SH-SY5Y (cell line): Measurements from ENCODE around the gene JAM2.

ENCODE experiments used
- GATA2 ChIP-seq: IDR thresholded peaks from 2 replicates; pipeline ENCODE4 v1.6.1; 2011; ENCODE audit warnings: mild to moderate bottlenecking, low read depth, low read length
- GATA3 ChIP-seq: IDR thresholded peaks from 2 replicates; pipeline ENCODE4 v1.6.1; 2011; ENCODE audit warnings: low read depth, mild to moderate bottlenecking, low read length, moderate library complexity

JAM2 gene

DNA sequence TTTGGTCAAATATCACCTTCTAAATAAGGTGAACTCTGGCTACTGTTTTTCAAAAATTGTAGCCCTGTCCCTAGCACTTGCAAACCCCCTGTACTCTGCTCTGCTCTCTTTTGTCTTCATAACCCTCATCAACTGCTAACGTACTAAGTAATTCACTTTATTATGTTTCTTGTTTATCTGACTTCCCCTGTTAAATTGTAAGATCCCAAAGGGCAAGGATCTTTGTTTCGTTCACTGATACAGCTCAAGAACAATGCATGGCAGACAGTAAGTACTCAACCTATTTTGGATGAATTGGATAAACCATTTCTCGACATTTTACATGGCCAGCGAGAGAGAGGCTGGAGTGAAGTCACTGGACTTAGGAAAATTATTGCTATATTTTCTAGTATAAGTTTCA is 48.7 kb downstream of the JAM2 start:
- no peak for TF ChIP-seq GATA3
- TF ChIP-seq GATA2 = no peak

DNA sequence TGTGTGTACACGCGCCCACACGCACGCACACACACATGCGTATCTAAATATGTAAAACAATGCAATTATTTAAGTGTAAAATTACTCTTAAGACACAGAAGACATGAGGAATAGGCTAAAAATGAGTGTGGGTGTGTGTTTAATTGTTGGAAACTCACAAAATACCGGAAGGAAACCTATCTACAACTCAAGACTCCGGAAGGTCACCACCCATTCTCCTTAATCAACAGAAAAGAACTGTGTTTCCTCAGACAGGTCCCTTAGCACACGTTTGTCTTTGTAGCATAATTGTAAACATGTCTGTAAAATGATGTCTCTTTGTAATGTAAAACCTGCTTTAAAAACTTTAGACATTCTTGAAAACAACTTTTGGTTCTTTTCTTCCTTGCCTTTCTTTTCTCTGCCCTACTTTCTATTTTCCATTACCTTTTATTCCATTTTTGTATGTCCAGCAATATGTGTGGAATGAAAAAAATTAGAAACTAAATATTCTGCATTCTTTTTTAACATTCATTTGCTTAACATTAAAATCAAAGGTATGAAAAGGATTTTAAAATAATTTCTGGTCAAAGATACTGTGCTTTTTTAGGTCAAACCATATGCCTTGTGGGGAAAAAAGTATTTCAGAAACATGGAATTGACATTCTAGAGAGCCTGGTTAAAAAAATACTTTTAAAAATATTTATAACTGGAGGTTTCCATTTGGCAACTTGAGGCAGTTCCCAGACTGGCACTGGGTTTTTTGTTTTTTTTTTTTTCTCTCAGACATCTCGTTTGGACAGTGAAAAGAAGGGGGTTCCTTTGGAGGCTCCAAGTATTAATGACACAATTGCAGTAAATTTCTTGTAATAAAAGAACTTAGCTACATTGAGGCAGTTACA is 49.5 kb downstream of the JAM2 start:
- TF ChIP-seq GATA2 = no peak
- TF ChIP-seq GATA3 = no peak

DNA sequence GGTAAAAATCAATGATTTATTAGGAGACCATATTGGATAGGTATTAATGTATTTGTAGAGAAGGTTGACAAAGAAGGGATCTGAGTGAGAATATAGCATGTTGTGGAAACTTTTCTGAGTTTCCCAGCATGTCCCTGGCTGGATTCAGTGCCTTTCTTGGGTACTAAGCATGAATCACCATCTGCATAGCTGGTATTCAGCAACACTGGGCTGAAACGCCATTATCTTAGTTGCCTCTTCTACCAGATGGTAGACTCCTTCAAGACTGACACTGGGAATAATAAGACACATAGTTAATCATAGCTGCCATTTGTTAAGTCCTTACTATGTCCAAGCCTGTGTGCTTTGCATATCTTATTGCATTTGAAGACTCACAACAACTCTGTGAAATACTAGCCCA is 50.2 kb downstream of the JAM2 start:
- no peak for TF ChIP-seq GATA3
- no peak for TF ChIP-seq GATA2

DNA sequence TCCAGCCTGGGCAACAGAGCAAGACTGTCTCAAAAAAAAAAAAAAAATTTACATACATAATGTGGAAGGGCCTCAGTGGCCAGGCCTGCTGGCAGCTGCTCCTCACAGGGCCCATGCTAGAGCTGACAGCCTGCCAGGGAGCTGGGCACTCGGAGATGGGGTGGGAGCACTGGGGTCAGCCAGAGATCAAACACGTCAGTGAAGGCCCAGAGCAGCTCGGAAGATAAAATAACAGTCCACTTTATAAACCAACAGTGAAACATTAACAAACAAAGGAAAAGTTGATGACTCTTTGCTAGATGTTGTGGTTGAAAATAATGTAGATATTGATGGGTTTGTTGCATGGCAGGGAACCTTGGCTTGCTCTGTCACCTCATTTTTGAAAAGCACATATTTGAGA is 52.9 kb downstream of the JAM2 start:
- no peak for TF ChIP-seq GATA3
- no peak for TF ChIP-seq GATA2

- TF ChIP-seq GATA2 (no peak), GATA3 (no peak)
Observed at GRCh38 chr21:25700741-25701140, 61.7 kb downstream of the JAM2 start.

GRCh38 chr21:25701529-25701928 is 62.5 kb downstream of the JAM2 start:
- no peak for TF ChIP-seq GATA2
- no peak for TF ChIP-seq GATA3

- TF ChIP-seq GATA3 (no peak), GATA2 (no peak)
Observed at GRCh38 chr21:25708467-25709065, 69.5 kb downstream of the JAM2 start.

GRCh38 chr21:25709684-25710265 is 70.7 kb downstream of the JAM2 start:
- TF ChIP-seq GATA3 (no peak), GATA2 (no peak)

DNA sequence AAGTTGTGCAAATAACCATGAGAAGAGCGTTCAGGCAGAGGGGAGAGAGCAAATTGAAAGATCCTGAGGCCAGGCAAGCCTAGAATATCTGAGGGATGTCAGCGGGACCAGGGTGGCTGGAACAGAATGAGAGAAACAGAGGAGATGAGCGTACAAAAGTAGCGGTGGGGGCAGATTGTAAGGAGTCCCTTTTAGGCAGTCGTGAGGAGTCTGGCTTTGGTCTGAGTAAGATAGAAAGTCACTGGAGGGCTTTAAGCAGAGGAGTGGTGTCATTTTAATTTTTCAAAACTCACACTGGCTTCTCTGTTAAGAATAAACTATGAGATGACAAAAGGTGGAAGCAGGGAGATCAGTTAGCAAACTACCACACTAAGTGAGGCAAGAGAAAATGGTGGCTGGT is 71.5 kb downstream of the JAM2 start:
- TF ChIP-seq GATA3 (no peak), GATA2 (no peak)

DNA sequence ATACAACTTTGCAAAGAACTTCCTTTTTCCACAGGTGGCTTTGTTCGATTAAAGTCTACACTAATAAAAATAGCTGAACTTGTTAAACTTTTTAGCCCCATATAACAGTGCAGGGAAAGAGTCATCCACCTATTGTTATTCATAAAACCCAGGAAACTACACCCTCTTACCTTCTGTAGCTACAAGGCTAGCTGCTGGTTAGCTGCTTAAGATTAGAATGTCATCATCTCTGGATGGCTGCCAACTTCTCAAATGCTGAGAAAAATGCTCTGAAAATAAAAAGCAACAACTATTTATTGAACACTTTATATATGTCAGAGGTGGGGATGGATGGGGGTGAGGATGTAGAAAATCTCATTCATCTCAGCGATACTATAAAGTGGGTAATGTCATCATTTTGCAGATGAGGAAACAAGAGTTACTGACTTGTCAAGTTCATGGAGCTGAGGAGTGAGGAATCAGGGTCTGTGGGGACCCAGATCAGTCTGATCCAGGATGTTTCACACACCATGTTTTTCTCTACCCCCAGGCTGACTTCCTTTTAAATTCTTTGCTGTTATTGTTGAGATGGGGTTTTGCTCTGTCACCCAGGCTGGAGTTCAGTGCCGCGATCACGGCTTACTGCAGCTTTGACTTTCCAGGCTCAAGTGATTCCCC is 78.6 kb downstream of the JAM2 start:
- TF ChIP-seq GATA3 = no peak
- no peak for TF ChIP-seq GATA2

DNA sequence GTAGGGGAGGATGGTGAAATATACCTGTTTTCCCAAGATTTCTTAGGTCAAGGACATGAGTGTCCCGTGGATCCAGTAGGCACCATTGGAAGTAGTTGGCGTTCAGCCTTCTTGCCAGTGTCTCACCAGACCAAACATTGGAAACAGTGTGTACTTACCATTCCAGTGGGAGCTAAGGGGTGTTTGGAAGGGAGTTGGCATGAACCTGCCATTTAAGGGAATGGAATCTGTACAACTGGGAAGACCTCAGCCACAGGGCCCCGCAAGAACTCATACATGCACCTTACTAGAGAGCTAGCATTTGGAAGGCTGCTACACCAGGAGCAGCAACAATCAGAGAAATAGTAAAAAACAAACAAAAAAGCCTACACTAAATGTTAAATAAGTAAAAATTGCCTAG is 82.9 kb downstream of the JAM2 start:
- TF ChIP-seq GATA3 (no peak), GATA2 (no peak)

DNA sequence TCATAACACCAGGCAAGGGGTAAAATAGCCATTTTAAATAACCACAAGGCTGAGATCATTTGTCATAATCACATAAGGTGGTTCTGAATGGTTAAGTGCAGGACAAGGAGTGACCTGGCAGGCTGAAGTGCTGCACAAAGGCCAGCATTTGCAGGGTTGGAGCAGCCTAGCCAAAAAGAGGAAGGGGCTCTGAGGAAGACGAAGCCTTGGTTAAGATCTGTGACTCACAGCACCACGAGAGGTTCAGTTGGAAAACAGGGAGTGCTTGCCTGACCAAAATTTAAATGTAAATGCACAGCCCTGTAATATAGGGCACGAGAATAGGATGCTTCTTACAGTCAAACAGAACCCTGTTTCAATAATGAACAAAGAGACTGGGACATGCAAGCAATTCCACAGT is 83.6 kb downstream of the JAM2 start:
- TF ChIP-seq GATA2 (no peak), GATA3 (no peak)

- TF ChIP-seq GATA2 (no peak), GATA3 (no peak)
Observed at GRCh38 chr21:25732091-25732760, 93.2 kb downstream of the JAM2 start.

DNA sequence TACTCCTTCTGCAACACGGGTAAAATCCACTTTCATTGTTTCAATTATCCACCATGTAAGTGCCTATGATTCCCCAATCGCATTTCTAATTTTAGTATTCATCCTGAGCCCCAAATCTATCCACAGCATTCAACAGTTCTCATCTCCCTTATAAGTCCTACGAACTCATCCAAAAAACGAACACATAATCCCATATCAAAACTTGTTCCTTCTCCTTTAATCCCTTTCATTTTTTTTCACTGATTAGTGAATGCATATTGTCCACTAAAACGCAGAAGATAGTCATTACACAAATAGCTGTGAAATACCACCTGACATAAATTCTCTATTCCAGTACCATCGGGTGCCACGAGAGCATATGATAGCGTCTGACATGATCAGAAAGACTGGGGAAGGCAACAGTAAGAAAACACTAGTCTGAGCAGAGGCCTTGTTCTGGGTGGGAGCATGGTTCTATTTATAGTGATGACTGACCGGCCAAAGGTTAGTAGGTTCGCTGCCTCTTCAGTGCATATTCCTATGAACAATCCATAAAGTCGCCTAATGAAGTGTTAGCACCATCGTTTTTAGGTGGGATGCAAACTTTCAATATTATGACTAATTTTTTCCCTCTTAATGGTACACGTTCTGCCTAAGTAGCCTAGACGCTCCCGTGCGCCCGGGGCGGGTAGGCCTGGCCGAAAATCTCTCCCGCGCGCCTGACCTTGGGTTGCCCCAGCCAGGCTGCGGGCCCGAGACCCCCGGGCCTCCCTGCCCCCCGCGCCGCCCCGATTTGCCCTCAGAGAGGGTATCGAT is 95.0 kb downstream of the JAM2 start:
- no peak for TF ChIP-seq GATA3
- TF ChIP-seq GATA2 = no peak
